HUDEP-2 (cell line): Measurements from ENCODE around the gene PDF.
"Not testable (repeated sequence)": the region's sequence is repeated elsewhere in the genome, so short reads cannot be mapped to it uniquely, and the experiment has no call there.

ENCODE experiments used
- DNase-seq, 76 experiments: peaks; one replicate each; lab custom pipeline; 2025; ENCODE audit not compliant: unreplicated experiment in 76 of 76; lab: John Stamatoyannopoulos, UW

Gene PDF

GRCh38 chr16:69330286-69331109 lies at the start of gene PDF:
TSS of gene PDF (minus strand) at chr16:69330588. CDS start at chr16:69330570, 18 bp downstream.
- DNase-seq: peak in 73 of 76 experiments; percentile 24 to 91 (median 81)

- DNase-seq: no peak
Observed at GRCh38 chr16:69378760-69379159, 48.4 kb upstream of the PDF start.

- no peak for DNase-seq
Observed at GRCh38 chr16:69378036-69378435, 47.6 kb upstream of the PDF start.

- DNase-seq: no peak
Observed at GRCh38 chr16:69376393-69377059, 46.1 kb upstream of the PDF start.

- DNase-seq: no peak
Observed at GRCh38 chr16:69373019-69373418, 42.6 kb upstream of the PDF start.

- DNase-seq: no peak
Observed at GRCh38 chr16:69371564-69371963, 41.2 kb upstream of the PDF start.

- DNase-seq: no peak
Observed at GRCh38 chr16:69368866-69369265, 38.5 kb upstream of the PDF start.

- no peak for DNase-seq
Observed at GRCh38 chr16:69367980-69368379, 37.6 kb upstream of the PDF start.

- DNase-seq: no peak
Observed at GRCh38 chr16:69366431-69366830, 36.0 kb upstream of the PDF start.

GRCh38 chr16:69365901-69366300 lies 35.5 kb upstream of the PDF start:
- DNase-seq: no peak

GRCh38 chr16:69364088-69364487 lies 33.7 kb upstream of the PDF start:
- no peak for DNase-seq

GRCh38 chr16:69363281-69363717 lies 32.9 kb upstream of the PDF start:
- no peak for DNase-seq

GRCh38 chr16:69360070-69360469 lies 29.7 kb upstream of the PDF start:
- DNase-seq: not testable (repeated sequence)

- DNase-seq: no peak
Observed at GRCh38 chr16:69351309-69352027, 21.1 kb upstream of the PDF start, which contains the start of gene TMED6. TSS of gene TMED6 (minus strand) at chr16:69351786. CDS start at chr16:69351753, 33 bp downstream.

GRCh38 chr16:69350536-69351133 lies 20.2 kb upstream of the PDF start:
- DNase-seq: no peak

- no peak for DNase-seq
Observed at GRCh38 chr16:69349536-69349935, 19.1 kb upstream of the PDF start.

GRCh38 chr16:69348222-69348621 lies 17.8 kb upstream of the PDF start:
- peak in 3 of 76 experiments; percentile 9 to 20 (median 13) for DNase-seq

- DNase-seq: peak in 1 of 76 experiments; percentile 9
Observed at GRCh38 chr16:69346683-69347082, 16.3 kb upstream of the PDF start.

GRCh38 chr16:69345923-69346322 lies 15.5 kb upstream of the PDF start:
- no peak for DNase-seq

- no peak for DNase-seq
Observed at GRCh38 chr16:69344171-69344570, 13.8 kb upstream of the PDF start.
